ENCODE measurements around the gene AFTPH. TPM values are rescaled to one million over a fixed set of nuclear protein-coding genes. Genes with fewer than 3 reads are reported as not detected.

AFTPH gene
- total RNA-seq: 10 to 100 TPM; 14.9 to 24.4 (median 19.8) TPM
- long read RNA-seq, partial matches to known transcripts: 1 of 1 reads
- long read RNA-seq, other reads (novel, unspliced or antisense): 0 of 1 reads

GRCh38 chr2:64523666-64524603, at the start of gene AFTPH:
Gene AFTPH (plus strand): TSS chr2:64524328. CDS start chr2:64551475, 27,147 bp downstream.
- Histone ChIP-seq H3K36me3 (no peaks in the 10 kb centered on the region), H3K9me3 (no peaks in the 10 kb centered on the region), H3K27ac (peak within 1 kb of the TSS; percentile 88 to 90 (median 89)), H3K4me1 (peaks cover 0 to 14% (median 0%) of the 10 kb centered on the region in 4 donors), H3K4me3 (peak within 1 kb of the TSS; percentile 85 to 97 (median 95)), H3K27me3 (no peaks in the 10 kb centered on the region)
- no peak for TF ChIP-seq CTCF (IDR thresholded peaks at IDR 0.05)
- TF ChIP-seq POLR2A (IDR thresholded peaks at IDR 0.05): peak; percentile 85
- ATAC-seq: peak; percentile 97 to 99 (median 98)
- intact Hi-C loops (cut with DNase I): no loop called here
- DNase-seq: peak; percentile 99 to 100 (median 99)
- under 1% methylated on average over 33 of the region's 67 CpGs for WGBS (ENCODE audit: insufficient coverage, low coverage, low lambda C conversion rate, missing lambda C conversion rate)

- ATAC-seq: no peak
- intact Hi-C loops (cut with DNase I): no loop called here
- Histone ChIP-seq H3K9me3 (no peaks in the 10 kb centered on the region), H3K4me1 (no peaks in the 10 kb centered on the region), H3K27me3 (no peaks in the 10 kb centered on the region), H3K4me3 (no peak overlapping the region), H3K36me3 (no peaks in the 10 kb centered on the region), H3K27ac (no peak overlapping the region)
- TF ChIP-seq POLR2A (IDR thresholded peaks at IDR 0.05): no peak
- 50% methylated on average over 1 of the region's 1 CpG for WGBS (ENCODE audit: insufficient coverage, low coverage, low lambda C conversion rate, missing lambda C conversion rate)
- DNase-seq: no peak
Measured at GRCh38 chr2:64474636-64475035, 49.5 kb upstream of the AFTPH start.

- H3K27me3 ChIP-seq: no peaks in the 10 kb centered on the region
- TF ChIP-seq POLR2A (IDR thresholded peaks at IDR 0.05) (no peak), CTCF (IDR thresholded peaks at IDR 0.05) (no peak)
- no peaks in the 10 kb centered on the region for H3K4me1 ChIP-seq
- H3K27ac ChIP-seq: no peak overlapping the region
- ATAC-seq (no peak), DNase-seq (no peak)
- 100% methylated on average over 1 of the region's 1 CpG for WGBS (ENCODE audit: insufficient coverage, low coverage, low lambda C conversion rate, missing lambda C conversion rate)
- no peaks in the 10 kb centered on the region for H3K9me3 ChIP-seq
- H3K4me3 ChIP-seq: no peak overlapping the region
- intact Hi-C loops (cut with DNase I): no loop called here
- H3K36me3 ChIP-seq: no peaks in the 10 kb centered on the region
Measured at GRCh38 chr2:64477037-64477436, 47.1 kb upstream of the AFTPH start.

- no peak overlapping the region for H3K4me3 ChIP-seq
- 73% methylated on average over 2 of the region's 4 CpGs for WGBS (ENCODE audit: insufficient coverage, low coverage, low lambda C conversion rate, missing lambda C conversion rate)
- DNase-seq (no peak), ATAC-seq (no peak)
- H3K9me3 ChIP-seq: no peaks in the 10 kb centered on the region
- TF ChIP-seq CTCF (IDR thresholded peaks at IDR 0.05) (no peak), POLR2A (IDR thresholded peaks at IDR 0.05) (no peak)
- no peaks in the 10 kb centered on the region for H3K36me3 ChIP-seq
- intact Hi-C loops (cut with DNase I): no loop called here
- no peaks in the 10 kb centered on the region for H3K4me1 ChIP-seq
- H3K27ac ChIP-seq: no peak overlapping the region
- H3K27me3 ChIP-seq: no peaks in the 10 kb centered on the region
Measured at GRCh38 chr2:64477979-64478378, 46.1 kb upstream of the AFTPH start.

Data from right lobe of liver (tissue), 6 donors.